BJ (cell line): ENCODE data around the gene NUAK2. TPM values are rescaled to one million over a fixed set of nuclear protein-coding genes. Genes with fewer than 3 reads are reported as not detected.

Source experiments
- CTCF ChIA-PET: fragments of 350-600 bp; formaldehyde crosslinking; extraction: SDS; loops from one replicate; lab custom pipeline; 2021; ENCODE audit warnings: antibody characterized with exemption, inconsistent platforms; lab: Yijun Ruan, JAX
- POLR2A ChIA-PET: fragments of 300-600 bp; sonication (Branson Sonifier 250); formaldehyde crosslinking; extraction: SDS; loops from one replicate; lab custom pipeline; 2021; ENCODE audit warnings: antibody characterized with exemption; lab: Charles Lee
- DNase-seq: peaks from one replicate; pipeline ENCODE4 v3.0.0-alpha.2; 2011; ENCODE audit warnings: low read depth
- H3K27me3 ChIP-seq: 2 replicates; pipeline ENCODE4 v1.6.0; 2011; ENCODE audit warnings: low read length; ENCODE audit not compliant: control insufficient read depth, insufficient read depth
- H3K36me3 ChIP-seq: 2 replicates; pipeline ENCODE4 v1.5.1; 2011; ENCODE audit warnings: low read length; ENCODE audit not compliant: control insufficient read depth, insufficient read depth
- H3K4me3 ChIP-seq: 2 replicates; pipeline ENCODE4 v1.5.1; 2011; ENCODE audit warnings: low read depth, mild to moderate bottlenecking, control low read depth, low read length
- CTCF ChIP-seq: IDR thresholded peaks from 2 replicates; pipeline ENCODE4 v1.5.1; 2011; ENCODE audit warnings: low read depth, mild to moderate bottlenecking, control low read depth, inconsistent platforms, low read length, moderate library complexity; ENCODE audit not compliant: insufficient read depth
- polyA plus RNA-seq: library from polyadenylated mRNA; depleted of rRNA; stranded (reverse); fragments of >200 nt; gene quantifications from 2 replicates; pipeline ENCODE4 v1.2.3, GENCODE V29; 2011

Gene NUAK2
- polyA plus RNA-seq, 1 experiment = 5.8 TPM

GRCh38 chr1:205360891-205361290 lies 39.3 kb upstream of the NUAK2 start:
- DNase-seq = no peak
- ChIA-PET POLR2A (no interaction called here), CTCF (interaction anchor here (1.6 kb wide), 2 partner anchors 88 to 124 kb away, joined by 3 read pairs; no protein-coding TSS in a partner anchor)
- Histone ChIP-seq H3K4me3 (no peak overlapping the region), H3K36me3 (no peaks in the 10 kb centered on the region), H3K27me3 (peaks cover 37% of the 10 kb centered on the region)
- TF ChIP-seq CTCF = no peak

DNA sequence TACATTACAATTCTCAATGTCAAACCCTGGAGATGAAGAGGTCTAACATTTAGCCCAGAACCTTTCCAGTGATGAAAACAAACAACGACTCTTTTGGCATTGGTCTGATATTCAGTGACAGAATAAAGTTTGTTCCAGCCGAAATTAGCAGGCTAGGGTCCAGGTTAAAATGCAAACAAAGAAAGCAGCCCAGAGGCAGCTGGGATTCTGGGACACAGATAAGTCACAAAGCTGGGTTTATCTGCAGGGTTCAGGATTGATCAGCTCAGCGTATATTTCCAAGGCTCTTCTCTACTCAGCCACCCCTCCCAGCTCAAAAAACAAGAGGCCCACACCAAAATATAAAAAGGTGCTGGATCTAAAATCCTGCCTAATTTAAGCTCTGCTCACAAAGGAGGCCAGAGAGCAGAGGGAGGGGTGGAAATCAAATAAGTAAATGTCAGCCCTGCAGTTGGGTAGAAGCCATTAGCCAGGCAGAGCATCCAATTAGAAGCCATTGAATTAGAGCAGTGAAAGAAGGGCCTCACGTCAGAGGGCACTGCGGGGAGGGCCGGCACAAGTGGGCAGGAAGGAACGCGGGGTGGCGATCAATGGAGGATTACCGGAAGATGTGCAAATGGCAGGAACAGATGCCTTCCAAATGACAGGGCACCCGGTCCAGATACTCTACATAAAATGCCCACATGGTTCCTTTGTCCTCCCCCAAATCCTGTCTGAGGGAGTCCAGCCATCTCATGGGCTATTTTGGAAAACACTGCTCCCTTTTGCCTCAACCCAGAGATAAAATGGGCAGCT lies 38.4 kb upstream of the NUAK2 start:
- H3K4me3 ChIP-seq = no peak overlapping the region
- H3K36me3 ChIP-seq = no peaks in the 10 kb centered on the region
- DNase-seq = no peak
- peaks cover 38% of the 10 kb centered on the region for H3K27me3 ChIP-seq
- no peak for TF ChIP-seq CTCF
- CTCF ChIA-PET = interaction anchor here (0.7 to 1.6 kb wide), 5 partner anchors 10 to 125 kb away, joined by 3 to 4 read pairs (median 3); no protein-coding TSS in a partner anchor
- POLR2A ChIA-PET = no interaction called here

DNA sequence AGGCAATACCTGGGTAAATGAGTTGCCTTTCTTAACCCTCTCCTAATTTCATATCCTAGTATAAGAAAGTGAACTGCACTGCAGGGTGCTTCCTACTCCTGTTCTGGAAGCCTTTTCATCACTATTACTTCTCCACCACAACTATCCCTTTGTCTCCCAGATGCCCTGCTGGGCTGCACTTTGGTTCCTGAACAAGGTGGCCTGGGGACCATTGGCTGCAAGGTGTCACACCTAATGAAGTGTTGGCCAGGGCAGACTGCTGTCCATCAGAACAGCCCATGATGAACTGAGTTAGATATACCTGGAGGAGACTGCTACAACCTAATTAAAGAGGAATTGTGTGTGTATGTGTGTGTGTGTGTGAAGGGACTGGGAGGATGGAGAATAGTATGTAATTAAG lies 37.0 kb upstream of the NUAK2 start:
- TF ChIP-seq CTCF = no peak
- ChIA-PET CTCF (interaction anchor here (1.0 to 1.1 kb wide), 3 partner anchors 17 to 72 kb away, joined by 3 to 4 read pairs (median 3); no protein-coding TSS in a partner anchor), POLR2A (no interaction called here)
- Histone ChIP-seq H3K27me3 (peaks cover 38% of the 10 kb centered on the region), H3K4me3 (no peak overlapping the region), H3K36me3 (no peaks in the 10 kb centered on the region)
- DNase-seq = no peak

GRCh38 chr1:205357567-205357966 lies 36.0 kb upstream of the NUAK2 start:
- Histone ChIP-seq H3K36me3 (no peaks in the 10 kb centered on the region), H3K4me3 (no peak overlapping the region), H3K27me3 (peaks cover 38% of the 10 kb centered on the region)
- ChIA-PET CTCF (interaction anchor here (1.0 to 6.5 kb wide), 4 partner anchors 18 to 128 kb away, joined by 3 to 119 read pairs (median 7); no protein-coding TSS in a partner anchor), POLR2A (no interaction called here)
- no peak for TF ChIP-seq CTCF
- no peak for DNase-seq

DNA sequence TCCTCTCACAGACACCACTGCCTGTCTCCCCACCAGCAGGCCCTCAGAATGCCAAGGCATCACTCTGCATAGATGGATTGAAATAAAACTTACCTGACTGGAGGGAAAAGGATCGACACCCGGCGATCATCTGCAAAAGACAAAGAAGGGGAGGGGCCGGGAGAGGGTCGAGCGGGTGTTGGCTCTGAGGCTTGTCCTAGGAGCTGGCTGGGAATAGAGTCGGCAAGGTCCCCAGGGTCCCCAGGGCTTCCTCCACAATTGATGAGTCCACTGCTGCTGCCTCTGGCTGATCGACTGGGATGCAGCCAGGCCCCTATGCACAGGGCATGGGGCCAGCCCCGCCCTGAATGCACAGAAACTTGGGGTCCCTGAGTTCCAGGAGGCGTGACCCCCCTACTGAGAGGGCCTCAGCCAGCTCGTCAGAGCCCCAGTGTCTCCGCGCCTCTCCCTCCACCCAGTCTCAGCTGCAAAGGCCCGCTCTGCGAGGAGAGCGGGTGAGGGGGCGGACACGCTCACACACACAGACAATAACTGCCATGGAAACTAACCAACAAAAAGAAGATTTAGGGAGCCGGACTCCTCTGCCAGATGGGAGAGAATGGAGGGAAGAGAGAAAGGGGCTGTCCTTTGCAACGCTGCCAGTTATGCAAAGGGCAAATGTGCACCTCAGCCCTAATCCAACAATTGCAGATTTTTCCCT lies 35.0 kb upstream of the NUAK2 start, which contains the start of gene KLHDC8A:
TSS of gene KLHDC8A (minus strand) at position 483 of the 700 bp plus-strand sequence. CDS start 13,318 bp downstream, outside the sequence.
- ChIA-PET POLR2A (no interaction called here), CTCF (interaction anchor here (0.5 to 6.5 kb wide), 6 partner anchors 8 to 301 kb away, joined by 3 to 119 read pairs (median 8); no protein-coding TSS in a partner anchor)
- Histone ChIP-seq H3K4me3 (no peak within 1 kb of the TSS), H3K27me3 (peaks cover 40% of the 10 kb centered on the region), H3K36me3 (no peaks in the 10 kb centered on the region)
- TF ChIP-seq CTCF = no peak
- DNase-seq = no peak
